ENCODE data around the gene HPCAL1.

- TF ChIP-seq ZNF207 (IDR thresholded peaks at IDR 0.05; ENCODE audit: borderline replicate concordance), result no peak
- TF ChIP-seq GABPA (IDR thresholded peaks at IDR 0.05; ENCODE audit: low read depth), result no peak
- TF ChIP-seq, protein P1, sequence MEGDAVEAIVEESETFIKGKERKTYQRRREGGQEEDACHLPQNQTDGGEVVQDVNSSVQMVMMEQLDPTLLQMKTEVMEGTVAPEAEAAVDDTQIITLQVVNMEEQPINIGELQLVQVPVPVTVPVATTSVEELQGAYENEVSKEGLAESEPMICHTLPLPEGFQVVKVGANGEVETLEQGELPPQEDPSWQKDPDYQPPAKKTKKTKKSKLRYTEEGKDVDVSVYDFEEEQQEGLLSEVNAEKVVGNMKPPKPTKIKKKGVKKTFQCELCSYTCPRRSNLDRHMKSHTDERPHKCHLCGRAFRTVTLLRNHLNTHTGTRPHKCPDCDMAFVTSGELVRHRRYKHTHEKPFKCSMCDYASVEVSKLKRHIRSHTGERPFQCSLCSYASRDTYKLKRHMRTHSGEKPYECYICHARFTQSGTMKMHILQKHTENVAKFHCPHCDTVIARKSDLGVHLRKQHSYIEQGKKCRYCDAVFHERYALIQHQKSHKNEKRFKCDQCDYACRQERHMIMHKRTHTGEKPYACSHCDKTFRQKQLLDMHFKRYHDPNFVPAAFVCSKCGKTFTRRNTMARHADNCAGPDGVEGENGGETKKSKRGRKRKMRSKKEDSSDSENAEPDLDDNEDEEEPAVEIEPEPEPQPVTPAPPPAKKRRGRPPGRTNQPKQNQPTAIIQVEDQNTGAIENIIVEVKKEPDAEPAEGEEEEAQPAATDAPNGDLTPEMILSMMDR (IDR thresholded peaks at IDR 0.05 in 2 of 3, conservative IDR thresholded peaks at IDR 0.05 in 1 of 3; ENCODE audit: control insufficient read depth in 2 of 3, extremely low read depth in 1 of 3, insufficient read depth in 1 of 3, low read depth in 3 of 3, low read length in 3 of 3), result no peak
- no peak for TF ChIP-seq POLR2AphosphoS5 (IDR thresholded peaks at IDR 0.05; ENCODE audit: low read length)
- TF ChIP-seq, protein P2, sequence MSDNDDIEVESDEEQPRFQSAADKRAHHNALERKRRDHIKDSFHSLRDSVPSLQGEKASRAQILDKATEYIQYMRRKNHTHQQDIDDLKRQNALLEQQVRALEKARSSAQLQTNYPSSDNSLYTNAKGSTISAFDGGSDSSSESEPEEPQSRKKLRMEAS (IDR thresholded peaks at IDR 0.05; ENCODE audit: low read depth, low read length), result no peak
- no peak for TF ChIP-seq POLR2A (IDR thresholded peaks at IDR 0.05; ENCODE audit: low read depth, low read length)
- TF ChIP-seq, protein P3, sequence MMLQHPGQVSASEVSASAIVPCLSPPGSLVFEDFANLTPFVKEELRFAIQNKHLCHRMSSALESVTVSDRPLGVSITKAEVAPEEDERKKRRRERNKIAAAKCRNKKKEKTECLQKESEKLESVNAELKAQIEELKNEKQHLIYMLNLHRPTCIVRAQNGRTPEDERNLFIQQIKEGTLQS (IDR thresholded peaks at IDR 0.05; ENCODE audit: borderline replicate concordance, extremely low read depth, low read depth, low read length), result no peak
- no peak for TF ChIP-seq ATF7 (IDR thresholded peaks at IDR 0.05; ENCODE audit: low read depth)
Measured at GRCh38 chr2:10346929-10347561, 44.3 kb downstream of the HPCAL1 start.
